ENCODE results near the gene UTY. TPM values are rescaled to one million over a fixed set of nuclear protein-coding genes. Genes with fewer than 3 reads are reported as not detected.

UTY gene
- total RNA-seq (2016; rRNA removed; fragmentation: Illumina TruSeq; extraction: Trizol) (not detected in 2 replicates), polyA plus RNA-seq (2011; rRNA removed) (not detected in 2 replicates), polyA minus RNA-seq (2011; rRNA and poly(A)+ RNA removed; ENCODE audit: low replicate concordance) (0.08 TPM in 1 of 2 replicates, not detected in the other), Bru-seq, nascent RNA (percentile 6 among the genes with signal in this experiment), BruChase-seq, experiment 1, labeled RNA remaining after a 6-hour chase (percentile 5 among the genes with signal in this experiment), BruChase-seq, experiment 2, labeled RNA remaining after a 2-hour chase (percentile 8 among the genes with signal in this experiment)
- not detected in 2 replicates for total RNA-seq (2016; cell fraction: cytosol; rRNA removed; fragmentation: Illumina TruSeq; extraction: Trizol; ENCODE audit: low read depth)
- not detected in 2 replicates for total RNA-seq (2016; cell fraction: insoluble cytoplasmic fraction; rRNA removed; fragmentation: Illumina TruSeq; extraction: Trizol)
- not detected in 2 replicates for total RNA-seq (2016; cell fraction: membrane; rRNA removed; fragmentation: Illumina TruSeq; extraction: Trizol)
- not detected in 2 replicates for total RNA-seq (2016; cell fraction: nucleus; rRNA removed; fragmentation: Illumina TruSeq; extraction: Trizol)
- 0.01 TPM in 1 of 2 replicates, not detected in the other for polyA plus RNA-seq (2011; cell fraction: cytosol; rRNA removed)
- polyA plus RNA-seq (2011; cell fraction: nucleus; rRNA removed), result not detected in 2 replicates
- polyA plus RNA-seq (2012), result not detected in 2 replicates
- polyA plus RNA-seq (2016; cell fraction: cytosol; fragmentation: Illumina TruSeq; extraction: Trizol; ENCODE audit: low read depth), result not detected in 2 replicates
- not detected in 2 replicates for polyA plus RNA-seq (2016; cell fraction: insoluble cytoplasmic fraction; fragmentation: Illumina TruSeq; extraction: Trizol; ENCODE audit: low read depth)
- not detected in 2 replicates for polyA plus RNA-seq (2016; cell fraction: membrane; fragmentation: Illumina TruSeq; extraction: Trizol; ENCODE audit: low read depth)
- not detected in 2 replicates for polyA plus RNA-seq (2016; cell fraction: nucleus; fragmentation: Illumina TruSeq; extraction: Trizol; ENCODE audit: insufficient read depth, low read depth)
- not detected in 2 replicates for polyA minus RNA-seq (2011; cell fraction: cytosol; rRNA and poly(A)+ RNA removed)
- under 0.01 TPM in 1 of 2 replicates, not detected in the other for polyA minus RNA-seq (2011; cell fraction: nucleus; rRNA and poly(A)+ RNA removed)
- long read RNA-seq, experiment 1, result 0 reads
- long read RNA-seq, experiment 2, result 0 reads

DNA sequence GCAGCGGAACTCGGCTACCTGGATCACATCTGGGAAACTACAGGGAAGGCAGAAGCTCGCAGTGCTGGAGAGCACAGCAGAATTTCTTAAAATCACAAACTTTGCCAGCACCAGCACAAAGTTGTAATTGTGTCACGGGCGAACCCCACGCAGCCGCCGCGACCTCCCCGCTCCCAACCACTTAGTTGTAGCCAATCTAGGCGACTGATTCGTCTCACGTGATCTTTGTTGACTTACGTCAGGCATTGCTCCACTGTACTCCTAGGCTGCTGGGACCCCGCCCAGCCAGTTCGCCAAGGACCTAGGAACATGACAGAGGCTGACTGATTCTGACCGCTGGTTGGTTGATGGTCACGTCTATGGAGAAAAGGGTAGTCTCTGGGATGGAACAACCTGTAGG is at the start of gene UTY:
Gene UTY (minus strand): TSS at position 206 of the 400 bp plus-strand sequence. CDS start 368 bp downstream, outside the sequence.
- WGBS (ENCODE audit: low lambda C conversion rate), result 67% methylated on average over 13 of the region's 18 CpGs
- no peak within 1 kb of the TSS for H2AFZ ChIP-seq (ENCODE audit: low read length)
- intact Hi-C loops (cut with micrococcal nuclease; ENCODE audit: unreplicated experiment), result no loop called here
- no peak for DNase-seq (ENCODE audit: low spot score)
- in situ Hi-C loops (cut with HindIII; ENCODE audit: extremely low pct_ligation_motif_present, low pct_unique_long_range_greater_than_20kb), result no loop called here
- ChIA-PET POLR2A (no interaction called here), CTCF (ENCODE audit: low intra/inter-chr PET ratio, low total read pairs) (no interaction called here)
- ATAC-seq, result no peak
- H3K79me2 ChIP-seq (ENCODE audit: insufficient read depth, low read length), result no peaks in the 10 kb centered on the region
- H3K36me3 ChIP-seq (replicated peaks in 1 of 2; ENCODE audit: control insufficient read depth in 1 of 2, insufficient read depth in 2 of 2, low read length in 2 of 2), result no peaks in the 10 kb centered on the region
- no peak within 1 kb of the TSS for H3K4me3 ChIP-seq (replicated peaks in 1 of 3; ENCODE audit: insufficient read depth in 1 of 3, low read depth in 2 of 3, low read length in 3 of 3)
- FAIRE-seq, result no peak
- H3K4me1 ChIP-seq (ENCODE audit: insufficient read depth, low read length), result no peaks in the 10 kb centered on the region
- no TSS peak for BruUV-seq (replicated peaks)
- no peak within 1 kb of the TSS for H3K4me2 ChIP-seq (ENCODE audit: low read depth, low read length)
- no peak within 1 kb of the TSS for H3K27ac ChIP-seq (ENCODE audit: extremely low read length, insufficient read depth, low read length)
- no peaks in the 10 kb centered on the region for H4K20me1 ChIP-seq (ENCODE audit: insufficient read depth, low read length)
- H3K9ac ChIP-seq (ENCODE audit: insufficient read depth, low read depth, low read length), result no peak within 1 kb of the TSS
- no peaks in the 10 kb centered on the region; the same call in 1 of the 2 replicates for H3K9me3 ChIP-seq (ENCODE audit: low read length)
- H3K27me3 ChIP-seq (ENCODE audit: control insufficient read depth in 1 of 2, insufficient read depth in 2 of 2, low read length in 2 of 2), result no peaks in the 10 kb centered on the region
- TF ChIP-seq ZNF768 (CRISPR knock-in tag; IDR thresholded peaks at IDR 0.05) (no peak), SAFB2 (CRISPR knock-in tag; IDR thresholded peaks at IDR 0.05; ENCODE audit: borderline replicate concordance, low read depth) (no peak), SMARCC2 (IDR thresholded peaks at IDR 0.05) (no peak), GTF3A (CRISPR knock-in tag; conservative IDR thresholded peaks at IDR 0.05) (no peak), RNF2 (conservative IDR thresholded peaks at IDR 0.05; ENCODE audit: low read depth) (no peak), MIER3 (CRISPR knock-in tag; IDR thresholded peaks at IDR 0.05; ENCODE audit: borderline replicate concordance) (no peak), ZNF264 (CRISPR knock-in tag; IDR thresholded peaks at IDR 0.05) (no peak), ZNF747 (CRISPR knock-in tag; IDR thresholded peaks at IDR 0.05; ENCODE audit: borderline replicate concordance) (no peak), MAFK (conservative IDR thresholded peaks at IDR 0.05 in 1 of 2, IDR thresholded peaks at IDR 0.05 in 1 of 2; ENCODE audit: low read length in 2 of 2) (no peak), ZNF616 (CRISPR knock-in tag; IDR thresholded peaks at IDR 0.05; ENCODE audit: low read depth) (no peak)
- TF ChIP-seq, protein P1, sequence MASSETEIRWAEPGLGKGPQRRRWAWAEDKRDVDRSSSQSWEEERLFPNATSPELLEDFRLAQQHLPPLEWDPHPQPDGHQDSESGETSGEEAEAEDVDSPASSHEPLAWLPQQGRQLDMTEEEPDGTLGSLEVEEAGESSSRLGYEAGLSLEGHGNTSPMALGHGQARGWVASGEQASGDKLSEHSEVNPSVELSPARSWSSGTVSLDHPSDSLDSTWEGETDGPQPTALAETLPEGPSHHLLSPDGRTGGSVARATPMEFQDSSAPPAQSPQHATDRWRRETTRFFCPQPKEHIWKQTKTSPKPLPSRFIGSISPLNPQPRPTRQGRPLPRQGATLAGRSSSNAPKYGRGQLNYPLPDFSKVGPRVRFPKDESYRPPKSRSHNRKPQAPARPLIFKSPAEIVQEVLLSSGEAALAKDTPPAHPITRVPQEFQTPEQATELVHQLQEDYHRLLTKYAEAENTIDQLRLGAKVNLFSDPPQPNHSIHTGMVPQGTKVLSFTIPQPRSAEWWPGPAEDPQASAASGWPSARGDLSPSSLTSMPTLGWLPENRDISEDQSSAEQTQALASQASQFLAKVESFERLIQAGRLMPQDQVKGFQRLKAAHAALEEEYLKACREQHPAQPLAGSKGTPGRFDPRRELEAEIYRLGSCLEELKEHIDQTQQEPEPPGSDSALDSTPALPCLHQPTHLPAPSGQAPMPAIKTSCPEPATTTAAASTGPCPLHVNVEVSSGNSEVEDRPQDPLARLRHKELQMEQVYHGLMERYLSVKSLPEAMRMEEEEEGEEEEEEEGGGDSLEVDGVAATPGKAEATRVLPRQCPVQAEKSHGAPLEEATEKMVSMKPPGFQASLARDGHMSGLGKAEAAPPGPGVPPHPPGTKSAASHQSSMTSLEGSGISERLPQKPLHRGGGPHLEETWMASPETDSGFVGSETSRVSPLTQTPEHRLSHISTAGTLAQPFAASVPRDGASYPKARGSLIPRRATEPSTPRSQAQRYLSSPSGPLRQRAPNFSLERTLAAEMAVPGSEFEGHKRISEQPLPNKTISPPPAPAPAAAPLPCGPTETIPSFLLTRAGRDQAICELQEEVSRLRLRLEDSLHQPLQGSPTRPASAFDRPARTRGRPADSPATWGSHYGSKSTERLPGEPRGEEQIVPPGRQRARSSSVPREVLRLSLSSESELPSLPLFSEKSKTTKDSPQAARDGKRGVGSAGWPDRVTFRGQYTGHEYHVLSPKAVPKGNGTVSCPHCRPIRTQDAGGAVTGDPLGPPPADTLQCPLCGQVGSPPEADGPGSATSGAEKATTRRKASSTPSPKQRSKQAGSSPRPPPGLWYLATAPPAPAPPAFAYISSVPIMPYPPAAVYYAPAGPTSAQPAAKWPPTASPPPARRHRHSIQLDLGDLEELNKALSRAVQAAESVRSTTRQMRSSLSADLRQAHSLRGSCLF (CRISPR knock-in tag; IDR thresholded peaks at IDR 0.05; ENCODE audit: borderline replicate concordance), result no peak
- TF ChIP-seq, protein P2, sequence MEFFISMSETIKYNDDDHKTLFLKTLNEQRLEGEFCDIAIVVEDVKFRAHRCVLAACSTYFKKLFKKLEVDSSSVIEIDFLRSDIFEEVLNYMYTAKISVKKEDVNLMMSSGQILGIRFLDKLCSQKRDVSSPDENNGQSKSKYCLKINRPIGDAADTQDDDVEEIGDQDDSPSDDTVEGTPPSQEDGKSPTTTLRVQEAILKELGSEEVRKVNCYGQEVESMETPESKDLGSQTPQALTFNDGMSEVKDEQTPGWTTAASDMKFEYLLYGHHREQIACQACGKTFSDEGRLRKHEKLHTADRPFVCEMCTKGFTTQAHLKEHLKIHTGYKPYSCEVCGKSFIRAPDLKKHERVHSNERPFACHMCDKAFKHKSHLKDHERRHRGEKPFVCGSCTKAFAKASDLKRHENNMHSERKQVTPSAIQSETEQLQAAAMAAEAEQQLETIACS (CRISPR knock-in tag; IDR thresholded peaks at IDR 0.05), result no peak
- TF ChIP-seq, protein P3, sequence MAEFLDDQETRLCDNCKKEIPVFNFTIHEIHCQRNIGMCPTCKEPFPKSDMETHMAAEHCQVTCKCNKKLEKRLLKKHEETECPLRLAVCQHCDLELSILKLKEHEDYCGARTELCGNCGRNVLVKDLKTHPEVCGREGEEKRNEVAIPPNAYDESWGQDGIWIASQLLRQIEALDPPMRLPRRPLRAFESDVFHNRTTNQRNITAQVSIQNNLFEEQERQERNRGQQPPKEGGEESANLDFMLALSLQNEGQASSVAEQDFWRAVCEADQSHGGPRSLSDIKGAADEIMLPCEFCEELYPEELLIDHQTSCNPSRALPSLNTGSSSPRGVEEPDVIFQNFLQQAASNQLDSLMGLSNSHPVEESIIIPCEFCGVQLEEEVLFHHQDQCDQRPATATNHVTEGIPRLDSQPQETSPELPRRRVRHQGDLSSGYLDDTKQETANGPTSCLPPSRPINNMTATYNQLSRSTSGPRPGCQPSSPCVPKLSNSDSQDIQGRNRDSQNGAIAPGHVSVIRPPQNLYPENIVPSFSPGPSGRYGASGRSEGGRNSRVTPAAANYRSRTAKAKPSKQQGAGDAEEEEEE (CRISPR knock-in tag; IDR thresholded peaks at IDR 0.05; ENCODE audit: borderline replicate concordance), result no peak

Data from HepG2 (cell line).